PC-9 (cell line): ENCODE data around the gene SLC26A3.

ENCODE experiments used
- EZH2 ChIP-seq: fragments of 200-600 bp; sonication (generic); IDR thresholded peaks from 2 replicates; pipeline ENCODE4 v1.8.0; 2017; ENCODE audit warnings: antibody characterized with exemption, low read depth
- TF ChIP-seq, protein P1 (sequence below): fragments of 200-600 bp; sonication (generic); conservative IDR thresholded peaks from 2 replicates; pipeline ENCODE4 v1.6.1; 2017; ENCODE audit warnings: mixed run types, antibody characterized with exemption, mild to moderate bottlenecking, moderate library complexity

DNA sequence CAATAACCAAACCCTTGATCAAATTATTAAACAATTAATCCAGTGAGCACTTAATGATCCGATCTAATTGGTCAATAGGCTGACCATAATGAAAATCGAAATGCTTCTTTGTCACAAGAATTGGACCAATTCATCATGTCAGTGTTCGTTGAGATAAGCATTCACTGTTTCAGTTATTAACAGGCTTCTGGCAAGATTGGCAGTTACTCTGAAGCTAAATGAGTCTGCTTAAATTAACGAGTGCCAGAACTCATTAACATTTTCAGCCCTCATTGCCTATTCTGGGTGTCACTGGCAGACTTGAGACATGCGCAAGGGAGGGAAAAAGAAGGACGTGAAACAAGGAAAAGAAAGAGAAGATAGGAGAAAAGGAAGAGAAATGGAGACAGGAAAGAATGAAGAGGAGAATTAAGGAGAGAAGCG, 30.7 kb upstream of the SLC26A3 start:
- TF ChIP-seq, protein P1, sequence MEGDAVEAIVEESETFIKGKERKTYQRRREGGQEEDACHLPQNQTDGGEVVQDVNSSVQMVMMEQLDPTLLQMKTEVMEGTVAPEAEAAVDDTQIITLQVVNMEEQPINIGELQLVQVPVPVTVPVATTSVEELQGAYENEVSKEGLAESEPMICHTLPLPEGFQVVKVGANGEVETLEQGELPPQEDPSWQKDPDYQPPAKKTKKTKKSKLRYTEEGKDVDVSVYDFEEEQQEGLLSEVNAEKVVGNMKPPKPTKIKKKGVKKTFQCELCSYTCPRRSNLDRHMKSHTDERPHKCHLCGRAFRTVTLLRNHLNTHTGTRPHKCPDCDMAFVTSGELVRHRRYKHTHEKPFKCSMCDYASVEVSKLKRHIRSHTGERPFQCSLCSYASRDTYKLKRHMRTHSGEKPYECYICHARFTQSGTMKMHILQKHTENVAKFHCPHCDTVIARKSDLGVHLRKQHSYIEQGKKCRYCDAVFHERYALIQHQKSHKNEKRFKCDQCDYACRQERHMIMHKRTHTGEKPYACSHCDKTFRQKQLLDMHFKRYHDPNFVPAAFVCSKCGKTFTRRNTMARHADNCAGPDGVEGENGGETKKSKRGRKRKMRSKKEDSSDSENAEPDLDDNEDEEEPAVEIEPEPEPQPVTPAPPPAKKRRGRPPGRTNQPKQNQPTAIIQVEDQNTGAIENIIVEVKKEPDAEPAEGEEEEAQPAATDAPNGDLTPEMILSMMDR = no peak
- no peak for TF ChIP-seq EZH2
